Activated CD4-positive, alpha-beta T cell treated with anti-CD3 and anti-CD28 coated beads for 24 hours (primary cell): ENCODE data around the gene ADRA2C.

Source experiments
- DNase-seq, 2 donors: peaks; one replicate each; pipeline ENCODE4 v3.0.0-alpha.2; 2020; ENCODE audit warnings: low read depth in 2 of 2

ADRA2C gene

DNA sequence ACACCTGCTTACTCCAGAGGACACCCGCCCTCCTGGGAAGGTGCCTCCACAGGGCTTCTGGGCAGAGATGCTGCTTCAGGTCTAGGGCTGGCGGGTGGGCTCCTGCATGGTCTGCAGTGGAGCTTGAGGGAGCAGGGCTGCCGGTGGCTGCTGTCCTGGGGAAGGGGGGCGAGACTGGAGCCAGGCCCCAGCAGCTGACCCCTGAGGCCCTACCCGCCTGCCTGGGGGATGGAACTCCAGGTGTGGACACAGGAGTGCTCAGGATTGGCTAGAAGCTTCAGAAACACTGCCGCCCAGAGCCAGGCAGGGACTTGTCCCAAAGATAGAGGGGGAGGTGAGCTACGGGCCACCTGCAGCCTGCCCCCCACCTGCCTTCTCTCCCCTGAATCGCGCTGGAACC, 33.0 kb upstream of the ADRA2C start:
- DNase-seq, result no peak

DNA sequence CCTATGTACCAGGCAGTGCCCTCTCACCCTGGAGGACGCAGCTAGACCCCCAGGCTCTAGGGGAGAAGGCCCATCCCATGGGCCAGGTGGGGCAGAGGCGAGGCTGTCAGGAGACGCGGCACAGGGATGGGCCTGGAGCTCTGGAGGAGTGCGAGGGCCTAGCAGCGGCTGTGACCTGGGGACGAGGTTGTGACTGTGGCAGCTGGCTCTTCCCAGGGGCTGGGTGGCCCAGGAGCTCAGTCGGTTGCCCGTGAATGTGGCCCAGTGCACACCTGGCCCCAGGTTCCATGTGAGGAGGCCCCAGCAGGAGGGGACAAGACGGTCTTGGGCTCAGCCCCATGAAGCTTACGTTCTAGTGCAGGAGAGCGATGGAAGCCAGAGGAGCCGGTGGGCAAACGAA, 31.0 kb upstream of the ADRA2C start:
- no peak for DNase-seq

DNA sequence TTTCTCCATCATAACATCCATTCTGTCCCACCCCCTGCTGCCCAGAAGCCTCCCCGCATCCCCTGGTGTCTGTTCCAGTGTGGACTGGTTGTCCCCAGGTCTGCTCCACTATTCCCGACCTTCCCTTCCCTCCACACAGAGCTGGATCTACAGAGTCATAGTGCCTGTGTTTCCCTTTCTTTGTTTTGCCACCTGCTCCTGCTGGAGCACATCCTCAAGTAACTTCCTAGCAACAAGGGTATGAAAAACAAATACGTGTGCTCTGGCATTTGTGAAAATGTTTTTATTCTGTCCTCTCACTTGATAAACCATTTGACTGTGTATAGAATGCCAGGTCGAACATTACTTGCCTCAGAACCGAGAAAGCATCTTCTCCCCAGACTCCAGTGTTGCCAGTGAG, 29.9 kb upstream of the ADRA2C start:
- no peak for DNase-seq

DNA sequence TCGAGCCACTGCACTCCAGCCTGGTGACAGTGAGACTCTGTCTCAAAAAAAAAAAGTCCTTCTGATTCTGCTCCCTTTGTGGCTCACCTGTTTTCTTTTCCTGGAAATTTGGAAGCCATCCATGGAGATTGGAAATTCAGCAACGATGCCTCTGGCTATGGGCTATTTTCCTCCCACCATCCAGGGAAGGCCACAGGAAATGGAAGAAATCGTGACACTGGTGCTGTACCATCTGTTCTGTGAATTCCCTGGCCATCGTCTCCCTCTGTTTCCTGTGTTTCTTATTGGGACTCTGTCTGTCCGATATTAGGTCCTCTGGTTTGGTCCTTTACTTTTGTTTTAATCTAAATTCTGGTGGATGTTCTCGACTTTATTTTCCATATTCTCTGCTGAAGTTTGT, 29.4 kb upstream of the ADRA2C start:
- DNase-seq, result no peak

DNA sequence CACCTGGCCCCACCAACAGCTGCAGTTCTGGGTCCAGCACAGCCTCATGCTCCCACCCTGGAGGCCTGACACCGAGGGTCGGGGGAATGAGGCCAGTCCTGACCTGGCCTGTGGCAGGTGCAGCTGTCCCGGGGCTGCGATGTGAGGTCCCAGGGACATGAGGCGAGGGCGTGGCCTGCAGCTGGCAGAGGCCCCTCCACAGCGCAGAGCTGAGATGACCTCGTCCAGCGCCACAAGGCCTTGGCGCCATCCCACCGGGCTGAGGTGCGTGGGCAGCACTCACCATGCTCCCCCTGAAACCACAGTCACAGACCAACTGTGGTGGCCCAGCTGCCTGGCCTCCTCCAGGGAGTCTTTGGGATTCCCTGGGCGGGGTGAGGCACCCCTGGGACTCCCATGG, 26.6 kb upstream of the ADRA2C start:
- DNase-seq, result no peak

DNA sequence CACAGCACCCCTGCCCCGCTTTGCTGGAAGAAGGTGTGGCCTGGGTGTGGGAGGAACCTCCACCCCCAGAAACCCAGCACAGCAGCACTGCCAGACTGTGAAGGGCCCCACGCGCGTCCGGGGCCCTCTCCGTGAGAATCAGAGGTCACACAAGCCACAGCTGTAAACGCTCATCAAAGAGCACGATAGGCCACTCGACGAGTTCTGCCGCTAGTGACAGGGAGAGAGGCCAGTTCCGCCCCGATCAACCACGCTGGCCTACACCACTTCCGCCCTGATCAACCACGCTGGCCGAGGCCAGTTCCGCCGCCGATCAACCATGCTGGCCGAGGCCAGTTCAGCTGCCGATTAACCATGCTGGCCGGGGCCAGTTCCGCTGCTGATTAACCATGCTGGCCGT, 25.9 kb upstream of the ADRA2C start:
- no peak for DNase-seq

DNA sequence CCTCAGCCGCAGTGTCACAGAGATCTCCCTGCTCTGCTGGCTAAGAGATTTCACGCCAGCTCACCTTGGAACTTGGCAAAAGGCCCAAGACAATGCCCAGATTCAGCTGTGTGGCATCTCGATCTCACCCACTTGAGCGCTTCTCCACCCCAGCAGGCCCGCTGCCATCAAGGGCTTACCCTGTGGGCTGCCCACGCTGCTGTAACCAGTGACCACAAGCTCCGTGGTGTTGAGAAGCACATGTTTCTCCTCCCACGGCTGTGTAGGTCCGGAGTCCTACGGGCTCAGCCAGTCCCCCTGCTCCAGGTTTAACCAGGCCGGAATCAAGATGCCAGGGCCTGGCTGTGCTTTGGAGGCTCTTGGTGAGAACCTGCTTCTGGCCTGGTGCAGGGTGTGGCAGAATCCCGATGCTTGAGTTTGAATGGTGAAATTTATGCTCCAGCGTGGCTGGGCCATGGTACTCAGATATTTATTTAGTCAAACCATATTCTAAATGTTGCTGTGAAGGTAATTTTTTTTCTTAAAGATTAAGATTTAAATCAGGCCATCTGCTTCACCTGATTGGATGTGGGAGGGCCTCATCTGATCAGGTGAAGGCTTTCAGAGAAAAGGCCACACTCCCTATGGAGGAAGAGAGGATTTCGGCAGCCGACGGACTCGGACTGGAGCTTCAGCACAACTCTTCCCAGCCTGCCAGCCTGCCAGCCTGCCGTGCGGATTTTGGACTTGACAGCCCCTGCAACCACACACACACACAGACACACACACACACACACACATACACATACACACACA, 24.8 kb upstream of the ADRA2C start:
- DNase-seq, result no peak

DNA sequence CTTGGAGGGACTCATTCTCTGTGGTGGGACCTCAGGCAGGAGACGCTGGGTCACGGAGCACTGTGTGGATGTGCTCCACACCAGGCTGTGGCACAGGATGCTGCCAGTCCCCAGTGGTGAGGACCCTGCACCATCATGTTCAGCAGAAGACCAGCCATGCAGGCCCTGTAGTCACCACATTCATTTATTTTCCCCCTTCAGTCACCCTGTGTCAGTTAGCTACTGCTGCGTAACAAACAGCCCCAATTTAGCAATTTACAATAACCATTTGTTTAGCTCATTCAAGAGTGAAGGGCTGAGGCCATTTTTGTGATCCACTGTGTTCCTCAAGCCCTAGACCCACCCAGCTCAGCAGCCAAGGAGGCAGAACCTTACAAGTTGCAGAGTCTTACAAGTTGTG, 23.6 kb upstream of the ADRA2C start:
- DNase-seq, result no peak

DNA sequence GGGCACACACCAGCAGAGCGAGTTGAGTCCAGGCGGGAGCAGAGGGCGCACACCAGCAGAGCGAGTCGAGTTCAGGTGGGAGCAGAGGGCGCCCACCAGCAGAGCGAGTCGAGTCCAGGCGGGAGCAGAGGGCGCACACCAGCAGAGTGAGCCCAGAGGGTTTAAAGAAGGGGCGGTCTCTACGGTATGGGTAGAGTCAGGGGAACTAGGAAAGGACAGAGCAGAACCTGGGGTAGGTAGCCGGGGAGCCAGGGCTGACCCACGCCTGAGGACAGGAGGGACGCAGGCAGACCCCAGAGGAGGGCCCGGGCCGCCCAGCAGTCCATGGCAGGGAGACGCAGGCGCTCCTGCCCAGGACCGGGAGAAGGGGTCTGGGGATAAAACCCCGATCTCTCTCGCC, 22.0 kb upstream of the ADRA2C start:
- no peak for DNase-seq

DNA sequence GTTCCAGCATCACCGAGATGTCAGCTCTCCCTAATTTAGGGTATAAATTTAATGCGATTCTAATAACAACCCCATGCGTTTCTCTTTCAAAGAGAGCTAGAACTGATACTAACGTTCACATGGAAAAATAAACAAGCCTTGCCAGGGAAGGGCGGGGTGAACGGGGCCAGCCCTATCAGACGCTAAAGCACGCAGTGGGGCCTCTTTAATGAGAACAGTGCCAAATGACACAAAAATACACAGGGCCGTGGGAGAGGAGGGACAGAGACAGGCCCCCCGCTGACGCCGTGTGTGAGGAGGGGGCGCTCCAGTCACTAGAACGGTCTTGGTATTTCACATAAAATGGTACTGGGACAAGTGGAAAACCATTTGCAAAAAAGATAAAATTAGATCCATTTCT, 21.3 kb upstream of the ADRA2C start:
- no peak for DNase-seq

DNA sequence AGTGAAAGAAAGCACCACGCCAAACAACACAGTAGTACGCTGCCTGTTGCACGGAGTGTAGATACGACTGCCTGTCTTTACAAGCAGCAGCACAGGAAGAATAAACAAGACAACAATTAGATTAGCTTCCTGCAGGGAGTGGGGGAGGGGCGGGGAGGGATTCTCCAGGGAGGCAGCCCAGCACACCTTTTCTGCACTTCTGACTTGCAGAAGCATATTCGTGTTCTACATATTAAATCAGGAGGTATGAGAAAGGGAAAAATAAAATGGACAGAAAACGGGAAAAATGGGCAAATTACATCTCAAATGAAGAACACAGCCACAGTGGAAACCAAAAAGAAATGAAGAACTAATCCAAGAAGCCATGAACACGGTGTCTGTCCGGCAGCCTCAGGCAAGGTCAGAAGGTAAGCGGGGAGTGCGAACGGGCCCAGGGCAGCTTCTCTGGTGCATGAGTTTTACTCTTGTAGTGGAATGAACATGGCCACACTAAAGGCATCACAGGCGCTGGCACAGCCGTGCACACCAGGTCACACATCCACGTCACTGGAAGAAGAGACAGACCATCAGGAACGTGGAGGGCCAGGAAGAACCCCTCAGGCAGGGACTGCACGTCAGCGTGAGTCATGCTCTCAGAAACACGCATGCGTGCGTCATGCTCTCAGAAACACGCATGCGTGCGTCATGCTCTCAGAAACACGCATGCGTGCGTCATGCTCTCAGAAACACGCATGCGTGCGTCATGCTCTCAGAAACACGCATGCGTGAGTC, 20.1 kb upstream of the ADRA2C start:
- no peak for DNase-seq

DNA sequence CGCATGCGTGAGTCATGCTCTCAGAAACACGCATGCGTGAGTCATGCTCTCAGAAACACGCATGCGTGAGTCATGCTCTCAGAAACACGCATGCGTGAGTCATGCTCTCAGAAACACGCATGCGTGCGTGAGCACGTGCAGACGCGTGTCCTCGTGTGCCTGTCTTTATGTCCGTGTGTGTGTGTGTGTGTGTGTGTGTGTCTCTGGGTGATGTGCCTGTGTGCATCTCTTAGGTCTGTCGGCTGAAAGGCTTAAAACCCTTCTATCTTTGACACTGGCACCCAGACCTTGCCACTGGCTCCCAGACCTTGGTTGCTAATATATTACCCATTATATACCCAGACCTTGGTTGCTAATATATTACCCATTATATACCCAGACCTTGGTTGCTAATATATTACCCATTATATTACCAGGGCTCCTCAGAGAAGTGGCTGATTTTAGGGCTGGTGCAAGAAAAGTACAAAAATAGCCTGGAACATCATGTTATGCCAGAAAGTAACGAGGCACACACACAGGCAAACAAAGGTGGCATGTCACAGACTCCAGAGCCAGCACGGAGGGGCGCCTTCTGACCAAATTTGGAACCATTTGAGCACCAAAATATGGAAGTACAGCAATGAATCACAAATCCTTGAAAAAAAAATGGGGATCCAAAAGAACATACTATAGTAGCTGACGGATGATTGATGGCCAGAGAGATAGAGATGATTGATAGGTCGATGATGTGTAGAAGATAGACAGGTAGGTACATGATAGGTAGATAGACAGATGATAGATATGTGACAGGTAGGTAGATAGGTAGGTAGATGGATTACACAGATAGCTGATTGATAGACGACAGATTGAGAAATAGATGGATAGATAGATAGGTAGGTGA, 19.2 kb upstream of the ADRA2C start:
- no peak for DNase-seq

DNA sequence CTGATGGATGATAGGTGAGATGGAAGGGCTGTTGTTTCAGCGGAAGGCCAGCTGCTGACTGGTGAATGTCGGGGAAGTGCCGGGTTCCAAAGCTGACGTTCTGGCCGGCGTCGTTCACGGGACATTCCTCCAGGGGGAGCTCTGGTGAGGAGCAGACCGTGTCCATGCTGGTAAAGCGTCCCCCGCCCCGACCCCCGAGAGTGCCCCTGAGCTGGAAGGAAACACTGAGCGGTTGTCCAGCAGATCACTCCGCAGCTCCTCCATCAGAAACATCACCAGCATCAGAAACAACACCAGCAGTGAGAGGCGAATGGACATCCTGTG, 18.6 kb upstream of the ADRA2C start:
- peak in 1 of 2 donors; percentile 3 for DNase-seq

DNA sequence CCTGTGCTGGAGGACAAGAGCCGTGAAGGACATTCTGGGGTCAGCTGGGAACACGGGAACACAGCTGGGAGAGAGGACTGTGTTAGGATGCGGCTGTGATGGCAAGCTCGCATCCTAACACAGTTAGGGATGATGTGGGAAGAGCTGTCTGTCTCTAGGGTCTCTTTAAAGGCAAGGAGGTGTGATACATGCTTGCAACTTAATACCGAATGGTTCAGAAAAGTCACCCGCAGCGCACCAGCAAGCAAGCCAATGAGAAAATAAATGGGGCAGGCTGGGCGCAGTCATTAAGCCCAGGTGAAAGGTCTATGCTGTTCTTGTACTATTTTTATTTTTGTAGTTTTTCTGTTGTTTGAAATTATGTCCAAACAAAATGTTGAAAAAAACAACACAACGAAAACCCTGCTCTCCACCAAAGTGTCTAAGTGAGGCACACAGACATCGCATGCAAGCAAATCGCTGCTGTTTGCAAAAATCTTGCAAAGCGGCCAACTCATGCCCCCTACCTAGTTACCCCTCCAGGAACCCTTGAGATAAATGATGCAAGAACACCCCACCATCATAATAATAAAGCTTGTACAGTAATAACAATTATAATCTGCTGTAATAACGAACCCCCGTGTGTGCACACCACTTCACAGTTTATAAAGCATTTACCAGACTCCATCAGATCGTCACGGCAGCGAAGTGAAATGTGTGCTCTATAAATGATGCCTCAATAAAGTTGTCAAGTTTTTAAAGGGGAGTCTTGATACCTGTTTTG, 17.9 kb upstream of the ADRA2C start:
- no peak for DNase-seq

DNA sequence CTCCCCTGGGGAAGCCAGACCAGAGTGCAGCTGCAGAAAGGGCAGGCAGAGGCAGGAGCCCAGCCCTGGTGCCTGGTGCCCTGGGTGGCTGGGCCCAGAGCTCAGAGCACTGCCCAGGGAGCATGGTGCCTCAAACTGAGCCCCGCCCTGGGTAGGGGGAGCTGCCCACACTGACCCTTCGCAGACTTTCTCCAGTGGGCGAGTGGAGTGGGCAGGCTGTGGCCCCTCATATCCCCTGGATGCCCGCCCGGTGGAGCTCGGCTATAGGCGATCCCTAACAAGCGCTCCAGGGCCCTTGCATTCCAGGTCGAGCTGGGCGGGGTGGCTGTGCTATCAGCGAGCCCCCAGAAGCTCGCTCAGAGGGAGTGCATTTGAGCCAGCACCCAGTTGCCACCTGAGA, 17.1 kb upstream of the ADRA2C start:
- no peak for DNase-seq

DNA sequence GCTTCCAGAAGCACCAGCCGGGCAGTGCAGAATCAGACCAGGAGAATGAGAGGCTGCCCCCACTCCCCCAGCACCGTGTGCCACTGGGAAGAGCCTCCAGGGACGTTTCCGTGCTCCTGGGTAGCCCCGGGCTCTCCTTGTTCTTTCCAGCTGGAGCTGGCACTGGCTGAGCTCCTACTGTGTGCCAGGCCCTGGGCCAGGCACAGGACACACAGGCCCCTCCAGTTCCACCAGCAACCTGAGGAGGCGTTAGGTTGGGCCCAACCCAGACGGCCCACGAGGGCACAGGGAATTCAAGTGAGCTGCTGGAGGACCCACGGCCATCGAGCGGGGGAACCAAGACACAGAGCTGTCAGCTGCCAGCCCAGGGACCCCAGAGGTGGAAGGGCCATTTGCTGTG, 15.9 kb upstream of the ADRA2C start:
- DNase-seq, result no peak

DNA sequence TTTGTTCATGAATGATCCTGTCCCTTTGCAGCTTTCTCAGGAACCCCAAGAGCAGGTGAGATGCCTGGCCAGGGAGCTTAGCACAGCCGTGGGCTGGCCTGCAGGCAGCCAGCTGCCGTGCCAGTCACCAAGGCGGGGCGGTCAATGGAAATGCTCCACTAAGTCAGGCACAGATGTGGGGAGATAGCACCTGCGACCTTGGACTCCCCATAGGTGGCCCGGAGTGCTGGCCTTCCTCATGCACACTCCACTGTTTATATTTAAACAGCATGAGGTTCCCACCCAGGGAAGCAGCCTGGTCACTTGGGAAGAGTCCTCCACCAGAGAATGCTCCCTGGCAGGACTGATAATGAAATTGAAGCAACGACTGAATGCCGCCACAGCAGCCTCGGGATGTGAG, 14.2 kb upstream of the ADRA2C start:
- DNase-seq, result no peak

DNA sequence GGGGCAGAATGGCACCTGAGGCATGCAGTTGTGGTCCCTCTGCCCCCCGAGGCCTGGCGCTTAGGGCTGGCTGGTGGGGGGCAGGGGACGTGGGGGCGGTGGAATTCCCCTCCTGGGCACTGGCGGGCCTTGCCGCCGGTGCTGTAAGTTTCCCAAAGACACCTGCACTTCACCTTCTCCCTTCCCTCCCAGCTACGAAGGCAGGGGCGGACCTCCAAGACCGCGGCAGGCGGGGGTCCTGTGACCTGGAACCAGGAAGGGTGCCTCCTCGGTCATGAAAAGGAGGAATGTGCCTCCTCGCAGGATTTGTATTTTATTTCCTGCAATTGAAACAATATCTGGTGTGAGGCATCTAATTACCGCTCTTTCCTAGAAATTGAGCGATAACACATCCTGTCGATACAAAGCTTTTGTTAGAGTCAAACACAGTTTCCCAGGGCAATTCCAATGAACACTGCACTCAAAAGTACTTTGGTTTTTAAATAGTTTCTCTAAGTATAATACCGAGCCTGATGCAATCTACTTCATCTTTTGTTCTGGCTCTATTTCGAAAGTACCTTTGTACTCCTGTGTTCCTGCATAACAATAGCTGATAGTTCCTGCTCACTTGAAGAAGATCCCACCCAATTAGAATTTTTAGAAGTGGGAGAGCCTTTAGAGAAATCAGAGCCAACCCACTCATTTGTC, 12.3 kb upstream of the ADRA2C start:
- DNase-seq, result no peak

DNA sequence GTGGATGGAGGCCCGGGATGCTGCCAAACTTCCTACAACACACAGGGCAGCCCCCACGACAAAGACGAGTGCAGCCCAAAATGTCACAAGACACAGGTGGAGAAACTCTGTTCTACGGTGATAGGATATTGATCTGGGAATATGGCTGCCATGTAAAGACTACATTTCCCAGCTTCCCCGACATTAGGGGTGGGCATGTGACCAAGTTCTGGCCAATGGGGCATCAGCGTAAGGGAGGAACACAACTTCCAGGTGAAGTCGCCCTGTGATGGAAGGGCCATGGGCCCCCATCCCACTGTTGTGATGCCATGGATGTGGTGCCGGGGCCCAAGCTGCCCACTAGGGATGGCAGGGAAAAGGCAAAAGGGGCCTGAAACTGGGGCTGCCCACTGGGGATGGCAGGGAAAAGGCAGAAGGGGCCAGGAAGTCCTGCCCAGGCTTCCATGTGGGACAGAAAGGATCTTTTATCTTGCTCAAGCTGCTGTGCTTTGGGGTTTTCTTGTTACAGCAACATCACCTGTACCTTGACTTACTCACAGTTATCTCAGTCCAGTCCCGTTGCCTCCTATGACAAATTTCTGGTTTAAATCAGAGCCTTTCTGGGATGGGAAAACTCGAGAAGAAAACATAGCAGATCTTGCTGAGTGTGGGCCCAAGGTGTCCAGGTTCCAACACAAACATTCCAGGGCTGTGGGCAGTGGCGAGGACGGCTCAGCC, 9.7 kb upstream of the ADRA2C start:
- no peak for DNase-seq

DNA sequence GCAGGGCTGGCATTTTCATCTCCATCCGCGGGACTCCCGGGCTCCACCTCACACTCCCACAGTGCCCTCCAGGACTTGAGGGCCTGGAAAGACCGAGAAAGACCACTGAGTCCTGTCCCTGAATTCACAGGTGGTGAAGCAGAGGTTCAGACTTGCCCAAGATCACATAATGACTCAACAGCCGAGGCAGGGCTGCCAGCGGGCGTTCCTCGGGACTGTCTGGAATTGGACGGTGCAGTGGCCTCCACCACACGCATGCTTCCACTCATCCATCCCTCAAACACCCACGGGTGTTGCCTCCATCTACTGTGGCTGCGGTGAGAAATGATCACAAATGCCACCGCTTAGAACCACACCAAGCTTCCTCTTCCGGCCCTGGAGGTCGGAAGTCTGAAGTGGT, 6.9 kb upstream of the ADRA2C start:
- no peak for DNase-seq

DNA sequence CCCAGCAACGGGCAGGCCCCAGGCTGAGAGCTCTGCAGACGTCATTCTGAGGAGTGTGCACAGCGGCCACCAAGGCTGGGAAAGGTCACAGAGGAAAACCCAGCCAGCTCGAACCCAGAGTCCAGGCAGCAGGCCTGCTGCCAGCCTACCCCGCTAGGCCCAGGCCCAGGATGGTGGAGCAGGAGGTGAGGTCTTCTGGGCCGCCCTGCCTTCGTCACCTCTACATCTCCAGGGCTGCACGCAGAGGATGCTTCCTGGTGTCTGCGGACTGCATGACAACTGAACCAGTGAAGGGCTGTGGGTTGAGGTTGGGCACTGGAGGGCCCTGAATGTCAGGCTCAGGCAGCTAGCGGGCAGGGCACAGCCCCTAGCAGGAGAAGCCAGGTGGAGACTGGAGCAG, 5.8 kb upstream of the ADRA2C start:
- no peak for DNase-seq
